IPS-NIHi7 (cell line): ENCODE data around the gene RHCG.

ENCODE experiments used
- DNase-seq: peaks from one replicate; pipeline ENCODE4 v3.0.0; 2012; ENCODE audit warnings: mixed read lengths; ENCODE audit errors: extremely low spot score

RHCG gene

GRCh38 chr15:89496155-89497098 lies at the start of gene RHCG:
Gene RHCG (minus strand): TSS chr15:89496583. CDS start chr15:89496544, 39 bp downstream.
- DNase-seq: peak; percentile 86

- no peak for DNase-seq
These were observed 47.0 kb upstream of the RHCG start for GRCh38 chr15:89543389-89543788.

GRCh38 chr15:89542369-89542768 lies 46.0 kb upstream of the RHCG start:
- no peak for DNase-seq

- no peak for DNase-seq
These were observed 42.6 kb upstream of the RHCG start for GRCh38 chr15:89539027-89539426.

GRCh38 chr15:89533861-89534544 lies 37.6 kb upstream of the RHCG start:
- no peak for DNase-seq

- no peak for DNase-seq
These were observed 35.6 kb upstream of the RHCG start for GRCh38 chr15:89531796-89532537.

GRCh38 chr15:89530976-89531375 lies 34.6 kb upstream of the RHCG start:
- no peak for DNase-seq

GRCh38 chr15:89528757-89529352 lies 32.5 kb upstream of the RHCG start:
- DNase-seq: no peak

- no peak for DNase-seq
These were observed 30.4 kb upstream of the RHCG start for GRCh38 chr15:89526601-89527441.

GRCh38 chr15:89526181-89526580 lies 29.8 kb upstream of the RHCG start:
- DNase-seq: no peak

GRCh38 chr15:89524184-89524583 lies 27.8 kb upstream of the RHCG start:
- DNase-seq: no peak

- DNase-seq: no peak
These were observed 26.7 kb upstream of the RHCG start for GRCh38 chr15:89523101-89523500.

GRCh38 chr15:89521605-89522004 lies 25.2 kb upstream of the RHCG start:
- DNase-seq: no peak

GRCh38 chr15:89515477-89515876 lies 19.1 kb upstream of the RHCG start:
- no peak for DNase-seq

GRCh38 chr15:89514596-89515406 lies 18.4 kb upstream of the RHCG start:
- DNase-seq: no peak

GRCh38 chr15:89514186-89514585 lies 17.8 kb upstream of the RHCG start:
- no peak for DNase-seq

- no peak for DNase-seq
These were observed 16.9 kb upstream of the RHCG start for GRCh38 chr15:89513284-89513683.

GRCh38 chr15:89512631-89513030 lies 16.2 kb upstream of the RHCG start:
- DNase-seq: no peak

- no peak for DNase-seq
These were observed 9.8 kb upstream of the RHCG start for GRCh38 chr15:89506026-89506686.
